HG03521 (cell line): ENCODE data around the gene PPP1R15A.
"Not testable (repeated sequence)": the region's sequence is repeated elsewhere in the genome, so short reads cannot be mapped to it uniquely, and the experiment has no call there.

Experiments used
- ATAC-seq: cut with Tn5 transposase; IDR thresholded peaks from one replicate; pipeline ENCODE4 v1.9.1; 2021; ENCODE audit warnings: mild to moderate bottlenecking, moderate library complexity; ENCODE audit not compliant: unreplicated experiment

PPP1R15A gene

GRCh38 chr19:48910803-48911202 is 38.6 kb downstream of the PPP1R15A start:
- ATAC-seq: no peak

- no peak for ATAC-seq
These were observed 41.1 kb downstream of the PPP1R15A start for GRCh38 chr19:48913114-48913889.

GRCh38 chr19:48914181-48914580 is 42.0 kb downstream of the PPP1R15A start:
- no peak for ATAC-seq

- no peak for ATAC-seq
These were observed 43.5 kb downstream of the PPP1R15A start for GRCh38 chr19:48915757-48916156.

- no peak for ATAC-seq
These were observed 45.9 kb downstream of the PPP1R15A start for GRCh38 chr19:48918071-48918470.

GRCh38 chr19:48918801-48919247 is 46.6 kb downstream of the PPP1R15A start:
- no peak for ATAC-seq

GRCh38 chr19:48919271-48919670 is 47.0 kb downstream of the PPP1R15A start:
- not testable (repeated sequence) for ATAC-seq

GRCh38 chr19:48920949-48921348 is 48.7 kb downstream of the PPP1R15A start:
- ATAC-seq: no peak

GRCh38 chr19:48921721-48922500 is 49.7 kb downstream of the PPP1R15A start:
- ATAC-seq: no peak

GRCh38 chr19:48922548-48923490 is 50.6 kb downstream of the PPP1R15A start:
- ATAC-seq: no peak

- ATAC-seq: no peak
These were observed 53.1 kb downstream of the PPP1R15A start for GRCh38 chr19:48925240-48925843.
